H1 (cell line): ENCODE results near the gene MYLIP.
A peak's percentile ranks its signal among the peaks of the same experiment; 100 is the strongest.

ENCODE experiments used
- CHD1 ChIP-seq: IDR thresholded peaks from 2 replicates; pipeline ENCODE4 v1.6.1; 2012; ENCODE audit warnings: low read depth, low read length, improper control_type of control experiment
- GTF2F1 ChIP-seq: IDR thresholded peaks from 2 replicates; pipeline ENCODE4 v1.6.1; 2012; ENCODE audit warnings: low read depth, low read length, improper control_type of control experiment, borderline replicate concordance
- HDAC2 ChIP-seq, 2 experiments: fragments of 300-600 bp in 1 of 2; sonication (generic) in 1 of 2; IDR thresholded peaks; 2 replicates each; pipeline ENCODE4 v1.6.1; 2011 to 2012; ENCODE audit warnings: low read depth in 2 of 2, low read length in 2 of 2, mild to moderate bottlenecking in 2 of 2, moderate library complexity in 2 of 2, borderline replicate concordance in 1 of 2, inconsistent platforms in 1 of 2
- JUND ChIP-seq: IDR thresholded peaks from 2 replicates; pipeline ENCODE4 v1.6.1; 2011; ENCODE audit warnings: mild to moderate bottlenecking, improper control_type of control experiment, low read length
- POLR2A ChIP-seq, 2 experiments: IDR thresholded peaks; 1 replicate in 1 of 2; 2 replicates in 1 of 2; pipeline ENCODE4 v1.6.1; 2011; ENCODE audit warnings: low read depth in 2 of 2, low read length in 2 of 2, mild to moderate bottlenecking in 2 of 2; ENCODE audit errors: control extremely low read depth in 1 of 2
- RBBP5 ChIP-seq: IDR thresholded peaks from 2 replicates; pipeline ENCODE4 v1.7.1; 2012; ENCODE audit warnings: low read depth, mild to moderate bottlenecking, inconsistent platforms, low read length, moderate library complexity, borderline replicate concordance
- RFX5 ChIP-seq: IDR thresholded peaks from 2 replicates; pipeline ENCODE4 v1.6.1; 2011; ENCODE audit warnings: low read depth, low read length, improper control_type of control experiment, borderline replicate concordance
- SIX5 ChIP-seq: IDR thresholded peaks from 2 replicates; pipeline ENCODE4 v1.6.1; 2011; ENCODE audit warnings: mild to moderate bottlenecking, low read depth, low read length
- YY1 ChIP-seq: IDR thresholded peaks from 2 replicates; pipeline ENCODE4 v1.6.1; 2011; ENCODE audit warnings: low read depth, mild to moderate bottlenecking, low read length
- TF ChIP-seq, protein P1 (sequence below), 3 experiments: IDR thresholded peaks; 1 replicate in 2 of 3; 2 replicates in 1 of 3; pipeline versions ENCODE4 v1.5.1 to v1.6.1; 2011; ENCODE audit warnings: low read length in 3 of 3, mild to moderate bottlenecking in 3 of 3, inconsistent platforms in 2 of 3, low read depth in 1 of 3, moderate library complexity in 1 of 3; ENCODE audit not compliant: insufficient read depth in 1 of 3; ENCODE audit errors: control extremely low read depth in 1 of 3

DNA sequence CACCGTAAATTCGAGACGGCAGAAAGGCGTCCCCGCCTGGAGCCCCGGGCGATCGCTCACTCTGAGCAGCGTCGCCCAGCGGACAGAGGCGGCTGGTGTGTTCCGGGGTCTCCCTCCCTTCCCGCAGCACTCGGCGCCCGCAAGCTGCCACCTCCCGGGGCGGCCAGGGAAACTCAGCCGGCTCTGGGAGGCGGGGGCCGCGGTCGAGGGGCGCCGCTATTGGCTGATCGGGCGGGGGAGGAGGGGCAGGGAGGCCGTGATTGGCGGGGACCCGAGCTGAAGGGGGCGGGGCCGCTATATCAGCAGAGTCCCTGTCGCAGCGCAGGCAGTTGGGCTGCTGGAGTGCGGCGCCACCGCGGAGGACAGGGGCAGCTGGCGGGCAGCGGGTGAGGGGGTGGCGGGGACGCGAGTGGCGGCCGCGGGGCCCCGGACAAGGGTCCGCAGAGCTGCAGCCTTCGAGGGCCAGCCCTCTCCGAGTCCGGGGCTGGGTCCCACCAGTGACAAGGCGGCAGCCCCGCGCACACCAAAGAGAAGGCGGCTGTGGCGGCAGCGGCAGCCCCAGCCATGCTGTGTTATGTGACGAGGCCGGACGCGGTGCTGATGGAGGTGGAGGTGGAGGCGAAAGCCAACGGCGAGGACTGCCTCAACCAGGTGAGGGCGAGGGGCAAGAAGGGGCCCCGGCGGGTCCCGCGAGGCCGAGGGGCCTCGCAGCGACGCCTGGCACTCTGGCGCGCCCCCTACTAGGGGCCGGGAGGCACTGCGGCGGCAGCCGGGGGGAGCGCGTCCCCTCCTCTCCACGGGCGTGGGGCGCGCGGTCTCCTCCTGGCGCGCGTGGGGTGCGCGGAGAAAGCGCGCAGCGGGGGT, at the start of gene MYLIP:
- no peak for TF ChIP-seq SIX5
- peak; percentile 97 to 99 for TF ChIP-seq POLR2A (IDR thresholded peaks at IDR 0.05; ENCODE audit: control extremely low read depth in 1 of 2, low read depth in 2 of 2, low read length in 2 of 2)
- no peak for TF ChIP-seq RFX5
- peak; percentile 68; the same call in 1 of the 2 replicates for TF ChIP-seq GTF2F1
- TF ChIP-seq, protein P1, sequence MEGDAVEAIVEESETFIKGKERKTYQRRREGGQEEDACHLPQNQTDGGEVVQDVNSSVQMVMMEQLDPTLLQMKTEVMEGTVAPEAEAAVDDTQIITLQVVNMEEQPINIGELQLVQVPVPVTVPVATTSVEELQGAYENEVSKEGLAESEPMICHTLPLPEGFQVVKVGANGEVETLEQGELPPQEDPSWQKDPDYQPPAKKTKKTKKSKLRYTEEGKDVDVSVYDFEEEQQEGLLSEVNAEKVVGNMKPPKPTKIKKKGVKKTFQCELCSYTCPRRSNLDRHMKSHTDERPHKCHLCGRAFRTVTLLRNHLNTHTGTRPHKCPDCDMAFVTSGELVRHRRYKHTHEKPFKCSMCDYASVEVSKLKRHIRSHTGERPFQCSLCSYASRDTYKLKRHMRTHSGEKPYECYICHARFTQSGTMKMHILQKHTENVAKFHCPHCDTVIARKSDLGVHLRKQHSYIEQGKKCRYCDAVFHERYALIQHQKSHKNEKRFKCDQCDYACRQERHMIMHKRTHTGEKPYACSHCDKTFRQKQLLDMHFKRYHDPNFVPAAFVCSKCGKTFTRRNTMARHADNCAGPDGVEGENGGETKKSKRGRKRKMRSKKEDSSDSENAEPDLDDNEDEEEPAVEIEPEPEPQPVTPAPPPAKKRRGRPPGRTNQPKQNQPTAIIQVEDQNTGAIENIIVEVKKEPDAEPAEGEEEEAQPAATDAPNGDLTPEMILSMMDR (IDR thresholded peaks at IDR 0.05; ENCODE audit: control extremely low read depth in 1 of 3, insufficient read depth in 1 of 3, low read depth in 1 of 3, low read length in 3 of 3) = peak; percentile 55 to 81 (median 61)
- TF ChIP-seq RBBP5 = no peak
- TF ChIP-seq JUND = no peak
- no peak for TF ChIP-seq YY1
- TF ChIP-seq CHD1 = no peak
- TF ChIP-seq HDAC2 (IDR thresholded peaks at IDR 0.05; ENCODE audit: borderline replicate concordance in 1 of 2, low read depth in 2 of 2, low read length in 2 of 2) = no peak; a peak in 1 of 4 replicates
